ENCODE results near the gene ACOT7.

The ACOT7 gene

GRCh38 chr1:6424000-6424565 lies 30.5 kb upstream of the ACOT7 start:
- DNase-seq, result no peak

GRCh38 chr1:6423321-6423999 lies 29.9 kb upstream of the ACOT7 start:
- DNase-seq, result no peak

GRCh38 chr1:6421266-6421665 lies 27.7 kb upstream of the ACOT7 start:
- no peak for DNase-seq

- DNase-seq, result no peak
These were observed 27.0 kb upstream of the ACOT7 start for GRCh38 chr1:6420454-6421042.

GRCh38 chr1:6419804-6420453 lies 26.4 kb upstream of the ACOT7 start, which contains the start of gene HES2:
Gene HES2 (minus strand): TSS chr1:6419919. CDS start chr1:6419820, 99 bp downstream.
- no peak for DNase-seq

GRCh38 chr1:6419397-6419803 lies 25.8 kb upstream of the ACOT7 start:
- no peak for DNase-seq

GRCh38 chr1:6418668-6419396 lies 25.3 kb upstream of the ACOT7 start:
- DNase-seq, result no peak

GRCh38 chr1:6417961-6418667 lies 24.5 kb upstream of the ACOT7 start:
- no peak for DNase-seq

- no peak for DNase-seq
These were observed 23.3 kb upstream of the ACOT7 start for GRCh38 chr1:6416906-6417305.

- DNase-seq, result no peak
These were observed 22.7 kb upstream of the ACOT7 start for GRCh38 chr1:6416295-6416656.

- no peak for DNase-seq
These were observed 21.5 kb upstream of the ACOT7 start for GRCh38 chr1:6414881-6415626.

- no peak for DNase-seq
These were observed 20.9 kb upstream of the ACOT7 start for GRCh38 chr1:6414443-6414844.

- no peak for DNase-seq
These were observed 19.3 kb upstream of the ACOT7 start for GRCh38 chr1:6412896-6413295.

GRCh38 chr1:6410248-6410893 lies 16.8 kb upstream of the ACOT7 start:
- no peak for DNase-seq

GRCh38 chr1:6409733-6410132 lies 16.2 kb upstream of the ACOT7 start:
- no peak for DNase-seq

- no peak for DNase-seq
These were observed 15.5 kb upstream of the ACOT7 start for GRCh38 chr1:6409053-6409452.

- no peak for DNase-seq
These were observed 14.5 kb upstream of the ACOT7 start for GRCh38 chr1:6408023-6408422.

- no peak for DNase-seq
These were observed 8.1 kb upstream of the ACOT7 start for GRCh38 chr1:6401673-6402072.

- no peak for DNase-seq
These were observed 5.7 kb upstream of the ACOT7 start for GRCh38 chr1:6399294-6399693.

GRCh38 chr1:6397844-6398441 lies 4.4 kb upstream of the ACOT7 start:
- DNase-seq, result no peak

- DNase-seq, result no peak
These were observed 3.4 kb upstream of the ACOT7 start for GRCh38 chr1:6396998-6397397.
